Urothelium cell line (cell line): Measurements from ENCODE around the gene NPM3.

Experiments
- DNase-seq: peaks from one replicate; pipeline ENCODE4 v3.0.0; 2011; ENCODE audit warnings: low spot score, mixed read lengths
- FAIRE-seq: peaks from 2 replicates; lab custom pipeline; 2011; peaks lifted over from hg19 to GRCh38; lab: Jason Lieb, UNC

Gene NPM3

DNA sequence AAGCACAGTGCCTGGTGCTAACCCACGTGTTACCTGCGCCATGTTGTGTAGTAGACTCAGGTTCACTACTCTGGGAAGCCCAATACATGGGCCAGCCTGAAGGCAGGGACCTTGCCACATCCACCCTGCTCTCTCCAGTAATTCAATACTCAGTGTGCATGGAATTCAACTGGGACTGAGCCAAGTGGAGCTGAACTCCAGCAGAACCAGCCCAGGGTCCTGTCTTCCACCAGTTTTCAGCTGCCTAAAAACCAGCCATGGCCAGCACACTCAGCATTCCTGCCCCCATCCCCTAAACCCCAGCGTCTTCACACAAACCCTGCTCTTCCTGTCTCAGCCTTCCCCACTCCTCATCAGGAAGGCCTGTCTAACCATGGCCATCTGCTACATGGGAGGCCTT is 22.7 kb downstream of the NPM3 start:
- no peak for FAIRE-seq
- no peak for DNase-seq

DNA sequence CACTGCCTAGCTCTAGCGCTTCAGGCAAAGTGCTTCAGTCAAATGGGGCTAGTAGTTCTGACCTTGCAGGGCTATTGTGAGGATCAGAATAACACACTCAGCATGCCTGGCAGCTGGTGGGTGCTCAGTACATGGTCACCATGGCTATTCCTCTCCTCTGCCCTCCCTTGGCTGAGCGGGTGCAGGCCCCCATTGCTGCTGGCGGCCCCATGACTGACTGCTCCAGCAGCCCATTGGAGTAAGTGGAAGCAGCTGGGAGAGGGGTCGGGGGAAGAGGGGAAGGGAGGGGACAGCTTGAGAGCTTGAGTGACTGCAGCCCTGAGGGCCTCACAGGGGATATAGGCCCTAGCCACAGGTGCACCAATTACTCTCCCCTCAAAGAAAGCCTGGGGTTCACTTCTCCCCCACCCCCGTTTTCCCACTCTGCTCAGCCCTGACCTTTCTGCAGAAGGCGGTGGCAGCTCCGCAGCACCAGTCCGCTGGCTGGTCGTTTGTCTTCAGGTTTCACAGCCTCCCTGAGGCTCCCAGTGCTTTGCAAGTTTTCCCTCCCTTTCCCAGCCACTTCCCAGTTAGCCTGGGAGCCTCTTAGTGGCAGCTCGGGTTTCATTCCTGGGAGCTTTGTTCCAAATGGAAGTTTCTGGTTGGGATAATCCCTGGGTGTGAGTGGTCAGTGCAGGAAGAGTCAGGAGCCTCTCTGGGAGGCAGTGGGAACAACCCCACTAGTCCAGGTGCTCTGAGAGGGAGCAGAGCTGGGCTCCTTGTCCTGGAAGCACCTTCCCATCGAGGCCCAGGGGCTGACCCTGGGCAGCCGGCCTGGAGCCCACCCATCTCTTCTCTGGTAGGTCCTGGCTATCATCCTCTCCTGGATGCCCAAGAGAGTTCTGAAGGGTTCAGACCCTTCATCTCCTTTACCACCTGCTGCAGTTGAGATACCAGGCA is 23.7 kb downstream of the NPM3 start:
- FAIRE-seq (no peak), DNase-seq (no peak)

DNA sequence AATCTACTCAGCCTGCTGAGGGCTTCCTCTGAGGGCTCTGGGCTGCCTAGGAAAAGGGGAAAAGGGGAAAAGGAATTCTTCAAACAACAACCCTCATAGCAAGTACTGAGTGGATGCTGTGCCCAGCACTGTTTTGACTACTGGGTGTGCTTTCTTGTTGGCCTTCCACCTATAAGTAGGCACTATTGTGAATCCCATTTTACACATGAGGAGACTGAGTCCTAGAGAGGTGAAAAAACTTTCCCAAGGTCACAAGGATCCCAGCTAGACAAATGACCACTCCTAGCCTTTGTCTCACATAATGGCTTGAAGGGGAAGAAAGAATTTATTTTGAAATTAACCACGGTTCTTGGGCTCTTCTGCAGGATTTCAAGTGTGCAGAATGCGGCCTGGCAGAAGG is 24.4 kb downstream of the NPM3 start:
- no peak for DNase-seq
- FAIRE-seq, result no peak

DNA sequence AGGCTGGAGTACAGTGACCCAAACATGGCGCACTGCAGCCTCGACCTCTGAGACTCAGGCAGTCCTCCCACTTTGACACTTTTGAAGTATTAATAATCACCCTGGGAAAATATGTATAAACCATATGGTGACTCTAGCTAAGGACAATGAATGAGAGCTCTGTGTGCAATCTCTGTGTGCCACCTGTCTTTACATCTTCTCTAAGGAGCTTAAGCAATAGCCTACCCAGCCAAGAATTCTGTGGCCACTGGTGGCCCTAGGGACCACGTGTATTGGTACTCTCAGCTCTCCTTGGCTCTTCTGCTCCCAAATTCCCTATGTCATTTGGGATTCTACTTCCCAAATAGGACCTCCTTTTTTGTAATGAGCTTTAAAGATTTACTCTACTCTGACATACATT is 31.0 kb downstream of the NPM3 start:
- DNase-seq (no peak), FAIRE-seq (no peak)

DNA sequence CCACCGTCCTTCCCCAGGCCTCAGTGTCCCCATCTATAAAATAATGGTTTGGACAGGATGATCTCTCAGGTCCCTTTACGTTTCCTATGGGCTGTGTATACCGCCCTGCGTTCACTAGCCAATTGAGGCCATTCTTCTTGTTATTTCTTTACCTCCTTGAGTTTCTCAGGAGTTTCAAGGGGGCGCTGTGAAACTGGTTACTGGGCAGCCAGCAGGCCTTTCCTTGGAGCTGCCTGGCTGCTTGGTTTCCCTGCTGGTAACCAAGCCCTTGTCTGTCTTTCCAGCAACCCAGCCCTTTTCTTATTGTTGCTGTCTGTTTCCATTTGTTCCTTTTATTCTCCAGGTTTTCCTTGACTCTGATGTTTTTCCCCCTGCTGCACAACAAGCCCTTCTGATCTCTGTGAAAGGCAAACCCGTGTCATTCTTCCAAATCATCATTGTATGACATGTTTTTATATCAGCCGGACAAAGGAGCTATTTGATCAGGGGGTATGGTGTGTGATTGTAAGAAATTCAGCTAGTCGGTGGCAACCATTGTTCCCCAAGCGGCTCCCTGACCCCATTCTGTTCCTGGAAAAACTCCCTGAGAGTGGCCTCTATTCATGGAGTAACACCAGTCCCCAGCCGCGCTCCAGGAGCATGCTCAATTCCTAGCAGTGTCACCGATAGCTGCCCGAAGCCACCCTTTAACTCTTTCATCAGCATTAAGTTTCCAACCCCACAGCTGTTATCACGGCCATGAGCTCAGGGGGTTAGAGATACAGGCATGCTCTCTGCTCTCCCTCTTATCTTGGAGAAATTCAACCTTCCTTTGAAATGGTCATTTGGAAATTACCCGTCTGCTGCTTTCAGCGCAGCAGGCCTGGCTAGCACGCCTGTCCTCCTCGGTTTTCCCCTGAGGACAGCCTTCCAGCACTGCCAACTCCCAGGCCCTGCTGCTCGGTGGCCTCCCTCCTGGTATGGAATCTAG is 33.9 kb downstream of the NPM3 start:
- FAIRE-seq (no peak), DNase-seq (no peak)

DNA sequence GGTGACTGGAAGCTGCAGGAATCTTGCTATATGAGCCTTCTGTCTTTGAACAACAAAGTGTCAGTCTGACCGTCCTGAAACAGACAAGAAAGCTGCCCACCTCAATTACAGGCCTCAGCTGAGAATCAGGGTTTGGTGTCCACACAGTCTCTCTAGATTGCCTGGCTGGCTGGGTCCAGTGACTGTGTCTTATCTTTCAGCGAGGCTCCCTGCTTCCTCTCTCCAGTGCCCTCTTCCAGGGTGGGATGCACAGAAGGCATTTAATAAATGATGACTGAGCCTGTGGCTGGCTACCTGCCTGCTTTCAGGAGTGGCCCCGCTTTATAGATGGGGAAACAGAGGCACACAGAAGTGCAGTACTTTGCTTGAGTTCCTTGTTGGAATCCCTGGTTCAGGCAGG is 34.8 kb downstream of the NPM3 start:
- no peak for FAIRE-seq
- no peak for DNase-seq

- DNase-seq (no peak), FAIRE-seq (no peak)
These were observed 38.1 kb downstream of the NPM3 start for GRCh38 chr10:101745074-101745696.

DNA sequence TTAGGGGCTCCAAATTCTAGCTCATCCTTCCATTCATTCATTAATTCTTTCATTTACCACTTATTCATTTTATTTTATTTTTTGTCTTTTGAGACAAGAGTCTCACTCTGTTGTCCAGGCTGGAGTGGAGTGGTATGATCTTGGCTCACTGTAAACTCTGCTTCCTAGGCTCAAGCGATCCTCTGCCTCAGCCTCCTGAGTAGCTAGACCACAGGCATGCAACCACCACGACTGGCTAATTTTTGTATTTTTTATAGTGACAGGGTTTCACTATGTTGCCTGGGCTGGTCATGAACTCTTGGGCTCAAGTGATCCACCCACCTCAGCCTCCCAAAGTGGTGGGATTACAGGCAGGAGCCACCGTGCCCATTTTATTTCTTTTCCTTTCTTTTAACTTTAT is 39.0 kb downstream of the NPM3 start:
- DNase-seq, result no peak
- FAIRE-seq, result no peak

DNA sequence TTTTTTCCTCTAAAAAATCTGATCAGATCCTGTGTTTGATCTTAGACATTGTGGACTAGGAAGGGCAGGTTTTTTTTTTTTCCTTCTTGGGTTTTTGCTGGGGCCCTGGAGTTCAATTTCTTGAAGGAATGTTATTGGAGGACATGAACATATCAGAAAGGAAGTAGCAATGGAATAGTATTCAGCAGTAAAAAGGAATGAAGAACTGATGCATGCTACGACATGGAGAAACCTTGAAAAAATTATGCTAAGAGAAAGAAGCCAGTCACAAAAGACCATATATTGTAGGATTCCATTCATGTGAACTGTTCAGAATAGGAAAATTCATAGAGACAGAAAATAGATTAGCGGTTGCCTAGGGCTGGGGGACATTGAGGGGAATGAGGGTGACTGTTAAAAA is 41.3 kb downstream of the NPM3 start:
- no peak for FAIRE-seq
- DNase-seq, result no peak

DNA sequence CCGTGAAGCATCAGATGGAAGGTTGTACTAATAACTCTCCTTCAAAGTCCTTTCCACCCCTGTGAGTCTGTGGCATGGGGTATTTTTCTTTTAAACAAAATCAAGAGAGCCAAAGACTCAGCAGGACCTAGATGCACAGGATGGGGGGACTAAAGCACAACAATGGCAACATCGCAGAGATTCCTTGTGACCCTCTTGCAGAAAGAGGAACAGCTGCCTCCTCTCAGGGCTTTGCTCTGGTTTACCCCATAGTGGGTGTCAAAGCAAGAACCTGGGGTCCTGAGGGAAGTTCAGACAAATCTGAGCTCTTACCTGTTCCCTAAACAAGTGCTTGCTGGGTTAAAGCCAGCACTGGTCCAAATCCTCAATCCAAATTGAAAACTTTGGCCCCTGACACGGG is 46.6 kb downstream of the NPM3 start:
- DNase-seq (no peak), FAIRE-seq (no peak)

DNA sequence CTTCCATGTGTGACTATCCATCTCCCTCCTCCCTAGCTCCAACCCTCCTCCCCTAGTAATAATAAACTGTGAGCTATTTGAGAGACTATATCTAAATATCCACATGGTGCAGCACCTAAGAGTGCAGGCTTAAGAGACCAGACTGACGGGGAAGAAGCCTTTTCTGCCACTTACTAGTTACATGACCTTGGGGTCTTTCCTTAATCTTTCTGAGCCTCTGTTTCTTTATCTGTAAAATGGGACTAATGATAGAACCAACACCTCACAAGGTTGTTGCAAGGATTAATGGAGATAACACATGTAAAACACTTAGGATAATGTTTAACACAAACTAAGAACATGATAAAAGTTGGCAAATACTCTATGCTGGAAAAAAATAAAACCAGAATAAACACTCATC is 51.1 kb downstream of the NPM3 start:
- DNase-seq, result no peak
- no peak for FAIRE-seq
